Pancreas (tissue), 10 donors: Measurements from ENCODE around the gene PRR12. TPM values are rescaled to one million over a fixed set of nuclear protein-coding genes. Genes with fewer than 3 reads are reported as not detected.

Experiments
- ATAC-seq, 4 donors: fragments of 200-7000 bp; cut with Tn5 transposase; one replicate each; pipeline versions ENCODE4 v1.8.0 to v1.9.1; 2020; ENCODE audit warnings: mild to moderate bottlenecking in 4 of 4, moderate library complexity in 4 of 4
- DNase-seq, 6 donors: peaks; one replicate each; pipeline ENCODE4 v3.0.0-alpha.2; 2020
- FAIRE-seq: peaks from 2 replicates; lab custom pipeline; 2012; peaks lifted over from hg19 to GRCh38; lab: Jason Lieb, UNC
- H3K27ac ChIP-seq, 4 donors: fragments of 200-600 bp; sonication (generic); 1 replicate in 3 of 4; 2 replicates in 1 of 4; pipeline versions ENCODE4 v1.5.0 to v1.8.0; 2020
- H3K27me3 ChIP-seq, 4 donors: fragments of 200-600 bp; one replicate each; pipeline ENCODE4 v1.8.0; 2021
- H3K36me3 ChIP-seq, 3 donors: fragments of 200-600 bp; sonication (generic) in 1 of 3; one replicate each; pipeline versions ENCODE4 v1.5.0 to v1.8.0; 2020 to 2021
- H3K4me1 ChIP-seq, 3 donors: fragments of 200-600 bp; one replicate each; pipeline ENCODE4 v1.8.0; 2021
- H3K4me3 ChIP-seq, 4 donors: fragments of 200-600 bp; sonication (generic) in 2 of 4; one replicate each; pipeline versions ENCODE4 v1.5.0 to v1.8.0; 2020 to 2021
- H3K9me3 ChIP-seq, 4 donors: fragments of 200-600 bp; one replicate each; pipeline ENCODE4 v1.8.0; 2021
- WGBS, 2 donors: extraction: QIAGEN DNeasy Blood & Tissue Kit; methylation state at CpG; one replicate each; pipeline ENCODE4 v1.1.7; 2013; 5-methylcytosine and 5-hydroxymethylcytosine counted together
- intact Hi-C, 3 donors: fragments of 100-400 bp; cut with DNase I; formaldehyde crosslinking; loops; one replicate each; pipeline versions ENCODE4 v1.11.1 to v1.14.2; 2022
- polyA plus RNA-seq, 2 donors: library from polyadenylated mRNA; stranded (reverse); fragments of 200-250 nt; gene quantifications; one replicate each; pipeline ENCODE4 v1.2.3, GENCODE V29; 2013
- total RNA-seq, 6 donors: library from RNA; stranded (reverse); fragmentation: NEBNext Ultra II Directional in 4 of 6; extraction: Animal tissue kit (Norgen Biotek cat#: 25700) in 4 of 6; gene quantifications; one replicate each; pipeline versions ENCODE4 v1.2.1 to v1.2.4, GENCODE V29; 2021 to 2023
- TF ChIP-seq, protein P1 (sequence below), 4 donors: fragments of 200-600 bp; sonication (generic) in 3 of 4; IDR thresholded peaks; one replicate each; pipeline versions ENCODE4 v1.5.0 to v1.8.0; 2021; ENCODE audit warnings: antibody characterized with exemption in 4 of 4
- donor health status: healthy with polysubstance abuse.
- donor health status: DM: no; HTN: no; CAD: no; lungs with moderate emphysema.
- donor health status: DM: no; HTN: no; CAD: no.
- donor health status: control.
- donor health status: control.
- donor health status: Bipolar disorder and iron deficiency.
- donor health status: DM: yes; HTN: yes; CAD: no.
- donor health status: DM: no; HTN: no; CAD: no.
- donor health status: DM: no; HTN: no; CAD: no.
- donor health status: DM: yes; HTN: yes; CAD: no.

The PRR12 gene
- total and polyA plus RNA-seq, 8 donors = 8.3 to 18.9 (median 11.1) TPM

DNA sequence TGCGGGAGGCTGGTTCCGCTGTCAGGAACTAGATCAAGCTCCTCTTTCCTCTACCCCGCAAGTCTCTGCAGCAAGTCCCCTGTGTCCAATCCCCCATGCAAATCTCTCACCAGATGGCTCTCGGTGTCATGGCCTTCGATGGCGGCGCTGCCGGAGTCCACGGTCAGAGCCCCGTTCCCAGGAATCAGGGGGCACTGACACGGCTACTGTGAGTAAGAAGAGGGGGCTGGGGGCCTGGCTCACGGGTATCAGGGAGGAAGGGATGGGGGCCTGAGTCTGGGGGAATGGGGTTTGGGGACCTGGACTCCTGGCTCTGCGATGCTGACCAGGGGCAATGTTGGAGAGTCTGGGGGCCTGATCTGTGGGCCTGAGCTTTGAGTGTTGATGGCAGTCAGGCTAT, 55.0 kb downstream of the PRR12 start:
- H3K27me3 ChIP-seq = no peaks in the 10 kb centered on the region
- WGBS, 2 donors = 91 to 96% methylated on average over 13 of the region's 13 CpGs
- DNase-seq = peak in 1 of 6 donors; percentile 62
- intact Hi-C loops = no loop called here
- H3K27ac ChIP-seq = no peak overlapping the region
- TF ChIP-seq, protein P1, sequence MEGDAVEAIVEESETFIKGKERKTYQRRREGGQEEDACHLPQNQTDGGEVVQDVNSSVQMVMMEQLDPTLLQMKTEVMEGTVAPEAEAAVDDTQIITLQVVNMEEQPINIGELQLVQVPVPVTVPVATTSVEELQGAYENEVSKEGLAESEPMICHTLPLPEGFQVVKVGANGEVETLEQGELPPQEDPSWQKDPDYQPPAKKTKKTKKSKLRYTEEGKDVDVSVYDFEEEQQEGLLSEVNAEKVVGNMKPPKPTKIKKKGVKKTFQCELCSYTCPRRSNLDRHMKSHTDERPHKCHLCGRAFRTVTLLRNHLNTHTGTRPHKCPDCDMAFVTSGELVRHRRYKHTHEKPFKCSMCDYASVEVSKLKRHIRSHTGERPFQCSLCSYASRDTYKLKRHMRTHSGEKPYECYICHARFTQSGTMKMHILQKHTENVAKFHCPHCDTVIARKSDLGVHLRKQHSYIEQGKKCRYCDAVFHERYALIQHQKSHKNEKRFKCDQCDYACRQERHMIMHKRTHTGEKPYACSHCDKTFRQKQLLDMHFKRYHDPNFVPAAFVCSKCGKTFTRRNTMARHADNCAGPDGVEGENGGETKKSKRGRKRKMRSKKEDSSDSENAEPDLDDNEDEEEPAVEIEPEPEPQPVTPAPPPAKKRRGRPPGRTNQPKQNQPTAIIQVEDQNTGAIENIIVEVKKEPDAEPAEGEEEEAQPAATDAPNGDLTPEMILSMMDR (IDR thresholded peaks at IDR 0.05) = no peak
- no peak for FAIRE-seq
- no peak for ATAC-seq
- H3K4me1 ChIP-seq = peaks cover 5 to 14% (median 8%) of the 10 kb centered on the region in 3 donors
- peaks cover 0 to 12% (median 8%) of the 10 kb centered on the region in 3 donors for H3K36me3 ChIP-seq
- H3K9me3 ChIP-seq = no peaks in the 10 kb centered on the region
- no peak overlapping the region for H3K4me3 ChIP-seq

DNA sequence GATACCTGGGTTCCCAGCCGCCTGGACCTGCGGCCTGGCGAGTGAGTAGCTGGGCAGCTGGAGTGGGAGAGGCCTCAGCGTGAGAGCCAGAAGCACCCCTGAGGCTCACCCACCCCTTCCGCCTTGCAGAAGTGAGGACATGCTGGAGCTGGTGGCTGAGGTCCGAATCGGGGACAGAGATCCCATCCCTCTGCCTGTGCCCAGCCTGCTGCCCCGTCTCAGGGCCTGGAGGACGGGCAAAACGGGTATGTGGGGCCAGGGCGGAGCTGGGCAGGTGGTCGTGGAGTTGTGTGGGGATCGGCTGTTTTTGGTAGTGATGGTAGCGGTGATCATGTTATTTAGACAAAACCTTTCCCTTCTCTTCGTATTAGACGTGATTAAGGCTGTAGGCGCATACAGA, 55.6 kb downstream of the PRR12 start:
- DNase-seq (peak in 1 of 6 donors; percentile 54), ATAC-seq (no peak), FAIRE-seq (no peak)
- WGBS, 2 donors = 89 to 92% methylated on average over 17 of the region's 17 CpGs
- Histone ChIP-seq H3K9me3 (no peaks in the 10 kb centered on the region), H3K4me1 (peaks cover 5 to 14% (median 8%) of the 10 kb centered on the region in 3 donors), H3K27me3 (no peaks in the 10 kb centered on the region), H3K4me3 (no peak overlapping the region), H3K27ac (no peak overlapping the region), H3K36me3 (peaks cover 0 to 18% (median 8%) of the 10 kb centered on the region in 3 donors)
- TF ChIP-seq, protein P1 (IDR thresholded peaks at IDR 0.05) = no peak
- intact Hi-C loops = no loop called here

DNA sequence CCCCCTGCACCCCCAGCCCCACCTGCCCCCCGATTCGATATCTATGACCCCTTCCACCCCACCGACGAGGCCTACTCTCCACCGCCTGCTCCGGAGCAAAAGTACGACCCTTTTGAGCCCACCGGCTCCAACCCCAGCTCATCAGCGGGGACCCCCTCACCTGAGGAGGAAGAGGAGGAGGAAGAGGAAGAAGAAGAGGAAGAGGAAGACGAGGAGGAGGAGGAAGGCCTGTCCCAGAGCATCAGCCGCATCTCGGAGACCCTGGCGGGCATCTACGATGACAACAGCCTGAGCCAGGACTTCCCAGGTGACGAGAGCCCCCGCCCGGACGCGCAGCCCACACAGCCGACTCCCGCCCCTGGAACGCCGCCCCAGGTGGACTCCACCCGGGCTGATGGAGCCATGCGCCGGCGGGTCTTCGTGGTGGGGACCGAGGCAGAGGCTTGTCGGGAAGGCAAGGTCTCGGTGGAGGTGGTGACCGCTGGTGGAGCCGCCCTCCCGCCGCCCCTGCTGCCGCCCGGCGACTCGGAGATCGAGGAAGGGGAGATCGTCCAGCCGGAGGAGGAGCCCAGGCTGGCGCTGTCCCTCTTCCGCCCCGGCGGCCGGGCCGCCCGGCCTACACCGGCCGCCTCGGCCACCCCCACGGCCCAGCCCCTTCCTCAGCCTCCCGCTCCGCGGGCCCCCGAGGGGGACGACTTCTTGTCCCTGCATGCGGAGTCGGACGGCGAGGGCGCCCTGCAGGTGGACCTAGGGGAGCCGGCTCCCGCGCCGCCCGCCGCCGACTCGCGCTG, 60.2 kb downstream of the PRR12 start:
- TF ChIP-seq, protein P1 (IDR thresholded peaks at IDR 0.05) = no peak
- intact Hi-C loops = no loop called here
- H3K4me3 ChIP-seq = no peak overlapping the region
- DNase-seq (peak in 1 of 6 donors; percentile 33), FAIRE-seq (no peak), ATAC-seq (no peak)
- H3K4me1 ChIP-seq = no peaks in the 10 kb centered on the region
- WGBS, 2 donors = 95% methylated on average over 51 to 72 of the region's 72 CpGs
- no peak overlapping the region for H3K27ac ChIP-seq
- H3K9me3 ChIP-seq = no peaks in the 10 kb centered on the region
- H3K36me3 ChIP-seq = peaks cover 0 to 50% (median 25%) of the 10 kb centered on the region in 3 donors
- H3K27me3 ChIP-seq = no peaks in the 10 kb centered on the region

- no peak for DNase-seq
- Histone ChIP-seq H3K9me3 (no peaks in the 10 kb centered on the region), H3K4me3 (no peak overlapping the region), H3K4me1 (no peaks in the 10 kb centered on the region), H3K27me3 (no peaks in the 10 kb centered on the region), H3K36me3 (peaks cover 0 to 46% (median 19%) of the 10 kb centered on the region in 3 donors), H3K27ac (no peak overlapping the region)
- 95% methylated on average over 80 to 110 of the region's 110 CpGs for WGBS, 2 donors
- intact Hi-C loops = no loop called here
- no peak for ATAC-seq
- no peak for FAIRE-seq
- TF ChIP-seq, protein P1 (IDR thresholded peaks at IDR 0.05) = no peak
These were observed 61.0 kb downstream of the PRR12 start for GRCh38 chr19:49651820-49652550.
